GM12875 (cell line): ENCODE data around the gene ST3GAL2.

Source experiments
- H3K4me3 ChIP-seq: one replicate; pipeline ENCODE4 v1.5.1; 2011; ENCODE audit warnings: low read depth, low read length, control low read depth
- TF ChIP-seq, protein P1 (sequence below): IDR thresholded peaks from 2 replicates; pipeline ENCODE4 v1.5.1; 2011; ENCODE audit warnings: low read depth, mild to moderate bottlenecking, control low read depth, inconsistent platforms, low read length, moderate library complexity, borderline replicate concordance; ENCODE audit not compliant: insufficient read depth

The ST3GAL2 gene

DNA sequence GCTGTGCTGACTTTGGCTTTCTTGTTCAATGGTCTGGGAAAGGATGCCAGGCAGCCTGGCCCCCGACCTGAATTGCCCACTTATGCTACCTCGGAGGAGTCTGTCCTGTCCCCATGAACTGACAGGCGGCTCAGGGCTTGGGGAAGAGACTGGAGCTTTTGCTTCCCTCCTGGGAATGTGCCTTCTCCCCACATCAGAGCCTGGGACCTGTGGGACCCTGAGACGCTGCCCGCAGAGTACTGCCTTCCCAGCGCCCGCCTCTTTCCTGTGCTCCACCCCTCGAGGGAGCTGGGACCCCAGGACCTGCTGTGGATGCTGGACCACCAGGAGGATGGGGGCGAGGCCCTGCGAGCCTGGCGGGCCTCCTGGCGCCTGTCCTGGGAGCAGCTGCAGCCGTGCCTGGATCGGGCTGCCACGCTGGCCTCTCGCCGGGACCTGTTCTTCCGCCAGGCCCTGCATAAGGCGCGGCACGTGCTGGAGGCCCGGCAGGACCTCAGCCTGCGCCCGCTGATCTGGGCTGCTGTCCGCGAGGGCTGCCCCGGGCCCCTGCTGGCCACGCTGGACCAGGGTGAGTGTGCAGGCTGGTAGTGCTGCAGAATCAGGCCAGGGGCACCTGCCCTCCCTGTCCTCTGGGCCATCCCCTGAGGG lies 34.0 kb upstream of the ST3GAL2 start:
- no peak overlapping the region for H3K4me3 ChIP-seq
- TF ChIP-seq, protein P1, sequence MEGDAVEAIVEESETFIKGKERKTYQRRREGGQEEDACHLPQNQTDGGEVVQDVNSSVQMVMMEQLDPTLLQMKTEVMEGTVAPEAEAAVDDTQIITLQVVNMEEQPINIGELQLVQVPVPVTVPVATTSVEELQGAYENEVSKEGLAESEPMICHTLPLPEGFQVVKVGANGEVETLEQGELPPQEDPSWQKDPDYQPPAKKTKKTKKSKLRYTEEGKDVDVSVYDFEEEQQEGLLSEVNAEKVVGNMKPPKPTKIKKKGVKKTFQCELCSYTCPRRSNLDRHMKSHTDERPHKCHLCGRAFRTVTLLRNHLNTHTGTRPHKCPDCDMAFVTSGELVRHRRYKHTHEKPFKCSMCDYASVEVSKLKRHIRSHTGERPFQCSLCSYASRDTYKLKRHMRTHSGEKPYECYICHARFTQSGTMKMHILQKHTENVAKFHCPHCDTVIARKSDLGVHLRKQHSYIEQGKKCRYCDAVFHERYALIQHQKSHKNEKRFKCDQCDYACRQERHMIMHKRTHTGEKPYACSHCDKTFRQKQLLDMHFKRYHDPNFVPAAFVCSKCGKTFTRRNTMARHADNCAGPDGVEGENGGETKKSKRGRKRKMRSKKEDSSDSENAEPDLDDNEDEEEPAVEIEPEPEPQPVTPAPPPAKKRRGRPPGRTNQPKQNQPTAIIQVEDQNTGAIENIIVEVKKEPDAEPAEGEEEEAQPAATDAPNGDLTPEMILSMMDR, result no peak

DNA sequence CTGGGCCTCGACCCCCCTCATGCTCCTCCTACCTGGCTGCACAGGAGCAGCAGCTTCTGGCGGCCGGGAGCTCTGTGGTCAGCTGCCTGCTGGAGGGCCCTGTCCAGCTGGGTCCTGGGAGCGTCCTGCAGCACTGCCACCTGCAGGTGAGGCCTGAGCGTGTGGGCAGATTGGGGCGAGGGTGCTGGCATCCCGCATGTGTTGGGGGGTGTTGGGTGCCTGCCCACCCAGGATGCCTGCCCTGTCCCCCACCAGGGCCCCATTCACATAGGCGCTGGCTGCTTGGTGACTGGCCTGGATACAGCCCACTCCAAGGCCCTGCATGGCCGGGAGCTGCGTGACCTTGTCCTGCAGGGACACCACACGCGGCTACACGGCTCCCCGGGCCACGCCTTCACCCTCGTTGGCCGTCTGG lies 32.0 kb upstream of the ST3GAL2 start:
- H3K4me3 ChIP-seq, result no peak overlapping the region
- TF ChIP-seq, protein P1, result 0 out of 2 replicates have a peak, but pooled peaks have one; percentile 20

DNA sequence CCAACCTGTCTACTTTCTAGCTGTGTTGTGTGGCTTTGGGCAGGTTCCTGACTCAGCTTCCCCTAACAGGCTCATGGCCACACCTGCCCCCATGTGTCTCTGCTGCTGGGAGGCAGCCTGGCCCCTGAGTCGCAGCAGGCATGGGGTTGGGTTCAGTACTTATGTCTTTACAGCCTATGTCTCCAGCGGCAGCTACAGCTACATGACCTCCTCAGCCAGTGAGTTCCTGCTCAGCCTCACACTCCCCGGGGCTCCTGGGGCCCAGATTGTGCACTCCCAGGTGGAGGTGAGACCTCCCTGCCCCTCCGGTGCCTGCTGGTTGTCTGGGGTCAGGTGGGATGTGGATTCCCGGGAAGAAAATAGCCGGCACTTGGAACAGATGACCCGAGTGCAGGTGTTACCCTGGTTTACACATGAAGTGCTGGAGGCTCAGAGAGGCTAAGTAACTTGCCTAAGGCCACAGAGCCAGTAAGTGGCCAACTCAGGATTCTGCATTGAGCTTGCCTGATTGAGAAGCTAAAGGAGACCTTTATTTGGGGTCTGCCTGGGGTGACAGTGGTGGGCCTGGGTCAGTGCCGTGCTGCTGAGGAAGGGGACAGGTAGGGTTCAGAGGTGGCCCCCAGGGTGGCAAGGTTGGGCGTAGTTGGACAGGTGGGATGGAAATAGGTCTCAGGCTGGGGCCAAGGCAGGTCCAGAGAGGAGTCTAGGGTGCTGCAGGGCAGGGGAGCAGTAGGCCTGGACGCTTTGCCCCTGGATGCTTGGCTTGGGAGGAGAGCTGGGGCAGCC lies 31.4 kb upstream of the ST3GAL2 start:
- TF ChIP-seq, protein P1, result no peak
- no peak overlapping the region for H3K4me3 ChIP-seq

DNA sequence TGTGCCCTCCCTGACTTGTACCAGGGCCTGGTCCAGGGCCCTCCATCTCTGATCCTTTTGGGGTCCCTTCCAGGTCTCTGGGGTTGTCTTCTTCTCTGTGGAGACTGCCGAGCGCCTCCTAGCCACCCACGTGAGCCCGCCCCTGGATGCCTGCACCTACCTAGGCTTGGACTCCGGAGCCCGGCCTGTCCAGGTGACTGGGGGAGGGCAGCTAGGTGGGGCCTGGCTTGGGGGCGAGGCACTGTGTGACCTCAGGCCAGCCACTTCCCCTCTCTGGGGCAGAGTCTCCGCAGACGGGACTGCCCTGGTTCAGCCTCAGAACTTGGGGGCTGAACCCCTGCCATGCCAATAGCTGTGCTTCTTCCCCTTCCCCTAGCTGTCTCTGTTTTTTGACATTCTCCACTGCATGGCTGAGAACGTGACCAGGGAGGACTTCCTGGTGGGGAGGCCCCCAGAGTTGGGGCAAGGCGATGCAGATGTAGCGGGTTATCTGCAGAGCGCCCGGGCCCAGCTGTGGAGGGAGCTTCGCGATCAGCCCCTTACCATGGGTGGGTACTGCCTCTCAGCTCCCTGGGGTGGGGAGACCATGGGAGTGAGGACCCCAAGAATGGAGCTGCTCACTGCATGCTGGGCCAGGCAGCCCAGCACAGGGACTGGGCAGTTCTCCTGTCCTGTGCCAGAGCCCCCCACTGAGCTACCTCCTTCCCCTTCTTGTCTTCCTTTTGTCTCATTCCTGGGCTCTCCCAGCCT lies 30.1 kb upstream of the ST3GAL2 start:
- TF ChIP-seq, protein P1, result no peak

DNA sequence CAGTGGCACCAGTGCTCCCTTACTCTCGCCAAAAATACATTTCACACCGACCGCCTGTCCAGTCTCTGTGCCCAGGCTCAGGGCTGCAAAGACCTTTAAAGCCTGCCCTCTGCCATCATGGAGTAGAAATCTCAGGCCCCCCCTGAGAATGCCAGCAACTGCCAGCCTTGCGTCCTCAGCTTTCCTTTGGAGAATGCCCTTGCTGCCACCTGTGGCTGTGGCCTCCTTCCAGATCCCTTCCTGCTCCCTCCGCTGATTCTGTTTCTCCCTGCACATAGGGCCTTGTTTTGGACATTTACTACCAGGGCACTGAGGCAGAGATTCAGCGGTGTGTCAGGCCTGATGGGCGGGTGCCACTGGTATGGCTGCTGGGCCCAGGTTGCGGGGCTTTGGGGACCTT lies 28.7 kb upstream of the ST3GAL2 start:
- TF ChIP-seq, protein P1, result no peak
- H3K4me3 ChIP-seq, result no peak overlapping the region

More for the DNA sequence above, 30.1 kb upstream of the ST3GAL2 start:
- no peak overlapping the region for H3K4me3 ChIP-seq

DNA sequence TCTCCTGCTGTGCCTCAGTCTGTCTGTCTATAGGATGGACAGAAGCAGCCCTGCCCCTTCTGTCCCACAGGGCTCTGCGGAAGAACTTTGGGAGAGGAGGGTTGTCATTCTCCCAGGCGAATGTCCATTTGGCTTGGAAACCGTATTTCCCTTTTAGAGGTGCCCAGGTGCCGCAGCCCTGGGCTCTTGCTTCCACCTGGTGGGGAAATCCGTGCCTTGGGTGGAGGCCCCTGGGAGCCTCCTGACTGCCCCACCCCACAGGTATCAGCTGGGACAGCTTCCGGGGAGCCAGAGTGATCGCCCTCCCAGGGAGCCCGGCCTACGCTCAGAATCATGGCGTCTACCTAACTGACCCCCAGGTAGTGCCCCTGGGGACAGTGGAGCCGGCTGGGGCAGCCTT lies 28.2 kb upstream of the ST3GAL2 start:
- H3K4me3 ChIP-seq, result no peak overlapping the region
- TF ChIP-seq, protein P1, result no peak
